GM12892 (cell line): ENCODE measurements around the gene FBN1.

Source experiments
- POLR2A ChIP-seq: IDR thresholded peaks from 2 replicates; pipeline ENCODE4 v1.6.1; 2011; ENCODE audit warnings: low read depth, low read length, control low read depth
- POLR2AphosphoS5 ChIP-seq: IDR thresholded peaks from 2 replicates; pipeline ENCODE4 v1.6.1; 2011; ENCODE audit warnings: low read depth, low read length, control low read depth

DNA sequence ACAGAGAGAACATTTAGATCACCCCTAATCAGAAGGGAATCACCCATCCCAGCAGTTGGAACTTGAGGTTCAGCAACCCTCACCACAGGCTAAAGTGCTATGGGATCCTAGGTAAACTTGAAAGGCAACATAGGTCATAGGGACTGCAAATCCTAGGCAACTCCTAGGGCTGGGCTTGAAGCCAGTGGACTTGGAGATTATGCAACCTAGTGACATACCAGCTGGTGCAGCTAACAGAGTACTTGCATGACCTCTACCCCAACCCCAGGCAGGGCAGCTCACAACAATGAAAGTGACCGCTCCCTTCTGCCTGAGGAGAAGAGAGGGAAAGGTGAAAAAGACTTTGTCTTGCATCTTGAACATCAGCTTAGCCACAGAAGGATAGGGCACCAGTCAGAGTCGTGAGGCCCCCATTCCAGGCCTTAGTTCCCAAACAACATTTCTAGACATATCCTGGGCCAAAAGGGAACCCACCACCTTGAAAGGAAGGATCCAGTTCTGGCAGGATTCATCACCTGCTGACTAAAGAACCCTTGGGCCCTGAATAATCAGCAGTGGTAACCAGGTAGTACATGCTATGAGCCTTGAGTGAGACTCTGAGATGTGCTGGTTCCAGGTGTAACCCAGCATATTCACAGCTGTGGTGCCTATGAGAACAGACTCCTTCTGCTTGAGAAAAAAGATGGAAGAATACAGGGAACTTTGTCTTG is 37.6 kb upstream of the FBN1 start:
- no peak for TF ChIP-seq POLR2A
- TF ChIP-seq POLR2AphosphoS5 = no peak
